Mononuclear cell (primary cell): ENCODE results near the gene RIMBP2. TPM values are rescaled to one million over a fixed set of nuclear protein-coding genes. Genes with fewer than 3 reads are reported as not detected.
"Not testable (repeated sequence)": the region's sequence is repeated elsewhere in the genome, so short reads cannot be mapped to it uniquely, and the experiment has no call there.

ENCODE experiments used
- H3K27me3 ChIP-seq: 2 replicates; pipeline ENCODE4 v1.6.0; 2011; ENCODE audit warnings: low read length, control low read depth; ENCODE audit not compliant: insufficient read depth
- H3K4me1 ChIP-seq: 2 replicates; pipeline ENCODE4 v1.5.1; 2011; ENCODE audit warnings: mild to moderate bottlenecking, low read length, control low read depth; ENCODE audit not compliant: insufficient read depth
- H3K4me3 ChIP-seq: 2 replicates; pipeline ENCODE4 v1.5.1; 2011; ENCODE audit warnings: mild to moderate bottlenecking, low read length, moderate library complexity
- H3K9me3 ChIP-seq: 2 replicates; pipeline ENCODE4 v1.5.1; 2011; ENCODE audit warnings: low read depth, mild to moderate bottlenecking, control low read depth, low read length
- total RNA-seq: library from RNA; depleted of rRNA; stranded (reverse); fragments of >200 nt; gene quantifications from one replicate; pipeline ENCODE4 v1.2.3, GENCODE V29; 2012

Gene RIMBP2, protein sequence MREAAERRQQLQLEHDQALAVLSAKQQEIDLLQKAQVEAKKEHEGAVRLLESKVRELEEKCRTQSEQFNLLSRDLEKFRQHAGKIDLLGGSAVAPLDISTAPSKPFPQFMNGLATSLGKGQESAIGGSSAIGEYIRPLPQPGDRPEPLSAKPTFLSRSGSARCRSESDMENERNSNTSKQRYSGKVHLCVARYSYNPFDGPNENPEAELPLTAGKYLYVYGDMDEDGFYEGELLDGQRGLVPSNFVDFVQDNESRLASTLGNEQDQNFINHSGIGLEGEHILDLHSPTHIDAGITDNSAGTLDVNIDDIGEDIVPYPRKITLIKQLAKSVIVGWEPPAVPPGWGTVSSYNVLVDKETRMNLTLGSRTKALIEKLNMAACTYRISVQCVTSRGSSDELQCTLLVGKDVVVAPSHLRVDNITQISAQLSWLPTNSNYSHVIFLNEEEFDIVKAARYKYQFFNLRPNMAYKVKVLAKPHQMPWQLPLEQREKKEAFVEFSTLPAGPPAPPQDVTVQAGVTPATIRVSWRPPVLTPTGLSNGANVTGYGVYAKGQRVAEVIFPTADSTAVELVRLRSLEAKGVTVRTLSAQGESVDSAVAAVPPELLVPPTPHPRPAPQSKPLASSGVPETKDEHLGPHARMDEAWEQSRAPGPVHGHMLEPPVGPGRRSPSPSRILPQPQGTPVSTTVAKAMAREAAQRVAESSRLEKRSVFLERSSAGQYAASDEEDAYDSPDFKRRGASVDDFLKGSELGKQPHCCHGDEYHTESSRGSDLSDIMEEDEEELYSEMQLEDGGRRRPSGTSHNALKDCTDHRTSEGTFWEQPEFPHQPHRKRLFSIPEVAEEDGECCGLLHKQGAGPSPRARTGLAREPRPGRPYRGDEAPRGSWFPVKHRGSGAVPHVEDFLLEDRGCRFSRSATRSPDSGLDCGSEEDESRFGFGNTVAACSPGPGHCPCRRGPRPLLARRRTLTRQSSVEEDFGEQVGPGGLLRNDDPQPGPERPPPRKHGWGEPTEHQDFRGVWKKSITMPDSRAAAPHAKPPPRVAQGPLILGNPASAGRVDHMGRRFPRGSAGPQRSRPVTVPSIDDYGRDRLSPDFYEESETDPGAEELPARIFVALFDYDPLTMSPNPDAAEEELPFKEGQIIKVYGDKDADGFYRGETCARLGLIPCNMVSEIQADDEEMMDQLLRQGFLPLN (N-terminal part only)
- total RNA-seq: not detected

DNA sequence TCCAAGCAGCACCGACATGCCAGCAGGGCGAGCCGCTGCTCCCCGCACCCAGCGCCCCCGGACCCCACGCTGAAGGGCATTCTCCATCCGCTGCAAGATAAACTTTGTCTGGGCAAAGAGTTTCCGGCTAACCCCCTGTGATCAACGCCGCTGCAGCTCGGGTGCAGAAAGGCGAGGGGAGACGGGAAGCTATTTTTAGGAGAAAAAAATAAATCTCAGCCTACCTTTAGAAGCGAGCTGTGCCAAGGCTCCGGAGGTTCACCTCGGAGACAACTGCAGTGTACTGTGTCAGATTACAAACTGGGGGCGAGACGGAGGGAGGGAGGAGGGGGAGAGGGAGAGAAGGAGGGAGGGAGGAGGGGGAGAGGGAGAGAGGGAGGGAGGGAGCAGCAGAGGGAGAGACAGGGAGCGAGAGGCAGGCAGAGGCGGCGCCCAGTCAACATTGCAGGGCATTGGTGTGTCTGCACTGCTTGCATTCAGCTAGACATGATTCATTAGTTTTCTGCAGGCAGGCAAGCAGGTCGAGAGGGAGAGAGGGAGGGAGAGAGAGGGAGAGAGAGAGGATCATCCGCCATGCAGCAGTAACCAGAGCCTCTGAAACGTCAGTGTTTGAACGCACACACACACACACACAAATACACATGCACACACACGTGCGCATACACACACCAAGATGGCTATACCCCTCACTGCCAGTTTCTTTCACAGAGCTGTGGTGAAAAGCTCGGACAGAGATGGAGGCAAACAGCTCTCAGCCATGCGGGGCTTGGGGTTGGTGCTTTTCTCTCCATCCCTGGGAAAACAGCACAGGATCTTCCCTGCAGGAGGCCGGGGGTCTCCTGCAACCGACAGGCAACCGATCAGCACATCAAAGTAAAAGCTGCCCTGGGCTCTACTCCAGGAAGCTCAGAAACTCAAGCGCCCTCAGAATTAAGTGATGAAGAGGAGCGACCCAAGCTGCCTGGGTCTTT, at the start of gene RIMBP2:
Gene RIMBP2 (minus strand): TSS at position 302 of the 971 bp plus-strand sequence. CDS start 237,286 bp downstream, outside the sequence.
- no peaks in the 10 kb centered on the region for H3K9me3 ChIP-seq
- peaks cover 32% of the 10 kb centered on the region for H3K27me3 ChIP-seq
- no peaks in the 10 kb centered on the region for H3K4me1 ChIP-seq
- H3K4me3 ChIP-seq: no peak within 1 kb of the TSS

DNA sequence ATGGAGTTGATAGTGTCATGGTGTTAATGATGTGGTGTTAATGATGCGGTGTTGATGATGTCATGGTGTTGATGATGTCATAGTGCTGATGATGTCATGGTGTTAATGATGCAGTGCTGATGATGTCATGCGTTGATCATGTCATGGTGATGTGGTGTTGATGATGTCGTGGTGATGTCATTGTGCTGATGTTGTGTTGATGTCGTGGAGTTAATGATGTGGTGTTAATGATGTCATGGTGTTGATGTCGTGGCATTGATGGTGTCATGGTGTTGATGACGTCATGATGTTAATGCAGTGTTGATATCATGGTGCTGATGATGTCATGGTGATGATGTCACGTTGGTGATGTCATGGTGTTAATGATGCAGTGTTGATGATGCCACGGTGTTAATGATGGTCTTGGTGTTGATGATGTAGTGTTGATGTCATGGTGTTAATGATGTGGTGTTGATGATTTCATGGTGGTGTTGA, 49.1 kb upstream of the RIMBP2 start:
- Histone ChIP-seq H3K9me3 (peaks cover 16% of the 10 kb centered on the region), H3K4me3 (no peak overlapping the region), H3K4me1 (peaks cover 14% of the 10 kb centered on the region), H3K27me3 (no peaks in the 10 kb centered on the region)

DNA sequence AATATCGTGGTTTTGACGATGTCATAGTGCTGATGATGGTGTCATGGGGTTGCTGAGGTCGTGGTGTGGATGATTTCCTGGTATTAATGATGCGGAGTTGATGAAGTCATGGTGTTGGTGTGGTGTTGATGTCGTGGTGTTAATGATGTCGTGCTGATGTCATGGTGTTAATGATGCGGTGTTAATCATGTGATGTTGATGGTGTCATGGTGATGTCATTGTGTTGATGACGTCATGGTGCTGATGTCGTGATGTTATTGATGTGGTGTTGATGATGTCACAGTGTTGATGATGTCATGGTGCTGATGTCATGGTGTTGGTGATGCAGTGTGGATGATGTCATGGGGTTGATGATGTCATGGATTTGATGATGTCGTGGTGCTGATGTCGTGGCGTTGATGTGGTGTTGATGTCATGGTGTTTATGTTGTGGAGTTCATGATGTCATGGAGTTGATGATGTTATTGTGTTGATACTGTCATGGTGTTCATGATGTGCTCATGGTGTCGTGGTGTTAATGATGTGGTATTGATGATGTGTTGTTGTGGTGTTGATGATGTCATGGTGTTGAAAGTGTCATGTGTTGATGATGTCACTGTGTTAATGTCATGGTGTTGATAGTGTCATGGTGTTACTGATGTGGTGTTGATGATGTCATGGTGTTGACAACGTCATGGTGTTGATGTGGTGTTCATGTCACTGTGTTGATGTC, 48.5 kb upstream of the RIMBP2 start:
- H3K27me3 ChIP-seq: no peaks in the 10 kb centered on the region
- H3K4me1 ChIP-seq: peaks cover 16% of the 10 kb centered on the region
- no peak overlapping the region for H3K4me3 ChIP-seq
- H3K9me3 ChIP-seq: peaks cover 16% of the 10 kb centered on the region

DNA sequence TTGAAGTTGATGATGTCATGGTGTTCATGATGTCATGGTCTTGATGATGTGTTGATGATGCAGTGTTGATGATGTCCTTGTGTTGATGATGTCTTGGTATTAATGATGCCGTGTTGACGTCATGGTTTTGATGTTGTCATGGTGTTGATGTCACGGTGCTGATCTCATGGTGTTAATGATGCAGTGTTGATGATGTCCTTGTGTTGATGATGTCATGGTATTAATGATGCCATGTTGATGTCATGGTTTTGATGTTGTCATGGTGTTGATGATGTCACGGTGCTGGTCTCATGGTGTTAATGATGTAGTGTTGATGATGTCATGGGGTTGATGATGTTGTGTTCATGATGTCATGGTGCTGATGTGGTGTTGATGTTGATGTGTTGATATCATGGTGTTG, 48.0 kb upstream of the RIMBP2 start:
- H3K9me3 ChIP-seq: peaks cover 16% of the 10 kb centered on the region
- peaks cover 16% of the 10 kb centered on the region for H3K4me1 ChIP-seq
- H3K4me3 ChIP-seq: no peak overlapping the region
- no peaks in the 10 kb centered on the region for H3K27me3 ChIP-seq

DNA sequence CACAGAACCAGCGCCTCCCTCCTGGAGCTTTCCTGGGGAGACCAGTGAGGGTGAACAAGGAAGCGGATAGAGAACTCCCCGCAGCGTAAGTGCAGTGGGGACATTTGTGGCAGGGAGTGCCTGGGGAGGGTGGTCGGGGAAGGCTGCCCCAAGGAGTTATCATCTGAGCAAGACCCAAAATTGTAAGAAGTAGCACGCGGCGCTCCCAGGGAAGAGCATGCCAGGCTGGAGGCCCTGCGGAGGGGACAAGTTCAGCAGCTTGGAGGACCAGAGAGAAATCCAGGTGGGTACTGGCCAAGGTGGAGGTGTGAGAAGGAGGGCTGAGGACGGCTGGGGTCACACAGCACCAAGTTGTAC, 46.2 kb upstream of the RIMBP2 start:
- Histone ChIP-seq H3K4me3 (no peak overlapping the region), H3K9me3 (peaks cover 16% of the 10 kb centered on the region), H3K4me1 (peaks cover 16% of the 10 kb centered on the region), H3K27me3 (no peaks in the 10 kb centered on the region)

DNA sequence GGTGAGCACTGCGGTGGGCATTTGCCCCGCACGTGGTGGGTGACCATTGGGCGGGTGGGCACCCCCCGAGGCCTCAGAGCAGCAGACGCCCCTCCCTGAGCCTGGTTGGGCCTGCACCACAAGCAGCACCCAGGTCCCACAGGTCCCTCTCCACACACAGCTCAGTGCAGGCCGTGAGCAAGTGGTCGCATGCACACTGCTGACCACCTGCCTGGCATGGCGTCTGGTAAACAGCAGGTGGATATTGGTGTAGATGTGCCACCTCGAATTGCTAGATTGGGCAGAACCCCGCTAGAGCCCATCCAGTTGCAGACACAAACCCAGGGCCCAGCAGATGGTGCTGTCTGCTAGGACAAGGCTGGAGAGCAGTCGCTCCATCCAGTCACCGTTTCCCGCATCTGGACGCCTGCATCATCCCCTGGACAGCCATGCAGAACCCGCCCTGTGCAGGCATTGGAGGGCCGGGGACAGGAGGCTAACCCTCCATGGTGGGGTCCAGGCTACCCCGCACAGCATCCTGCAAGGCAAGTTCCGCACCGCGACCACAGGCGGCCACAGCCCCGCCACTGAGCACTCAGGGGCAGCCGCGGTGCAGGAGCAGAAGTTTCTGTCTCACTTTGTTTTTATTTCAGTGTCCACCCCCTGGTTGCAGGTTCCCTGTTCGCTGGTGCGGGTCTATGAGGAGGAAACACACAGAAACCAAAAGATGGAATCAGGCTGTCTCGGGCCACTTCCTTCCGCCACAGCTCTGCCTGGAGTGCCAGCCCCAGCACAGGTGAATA, 45.6 kb upstream of the RIMBP2 start:
- H3K4me3 ChIP-seq: no peak overlapping the region
- no peaks in the 10 kb centered on the region for H3K27me3 ChIP-seq
- H3K9me3 ChIP-seq: peaks cover 16% of the 10 kb centered on the region
- H3K4me1 ChIP-seq: peaks cover 16% of the 10 kb centered on the region

DNA sequence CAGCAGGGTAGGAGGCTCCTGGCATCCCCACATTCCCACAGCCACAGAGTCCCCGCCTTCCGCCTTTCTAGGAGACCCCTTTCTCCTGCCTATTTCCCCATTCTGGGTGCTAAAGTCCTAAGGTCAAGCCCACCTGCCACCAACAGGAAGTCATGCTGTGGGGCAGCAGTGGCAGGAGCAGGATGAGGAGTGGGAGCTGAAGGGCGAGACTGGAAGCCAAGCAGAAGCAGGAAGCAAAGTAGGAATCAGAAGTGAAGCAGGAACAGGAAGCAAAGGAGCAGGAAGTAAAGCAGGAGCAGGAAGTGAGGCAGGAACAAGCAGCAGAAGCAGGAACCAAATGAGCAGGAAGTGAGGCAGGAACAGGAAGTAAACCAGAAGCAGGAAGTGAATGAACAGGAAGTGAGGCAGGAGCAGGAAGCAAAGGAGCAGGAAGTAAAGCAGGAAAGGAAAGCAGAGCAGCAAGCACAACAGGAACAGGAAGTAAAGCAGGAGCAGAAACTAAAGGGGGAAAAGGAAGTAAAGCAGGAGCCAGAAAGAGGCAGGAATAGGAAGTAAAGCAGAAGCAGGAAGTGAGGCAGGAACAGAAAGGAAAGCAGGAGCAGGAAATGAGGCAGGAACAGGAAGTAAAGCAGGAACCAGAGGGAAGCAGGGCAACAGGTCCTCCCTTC, 38.3 kb upstream of the RIMBP2 start:
- no peaks in the 10 kb centered on the region for H3K9me3 ChIP-seq
- H3K4me3 ChIP-seq: no peak overlapping the region
- H3K27me3 ChIP-seq: no peaks in the 10 kb centered on the region
- H3K4me1 ChIP-seq: no peaks in the 10 kb centered on the region

DNA sequence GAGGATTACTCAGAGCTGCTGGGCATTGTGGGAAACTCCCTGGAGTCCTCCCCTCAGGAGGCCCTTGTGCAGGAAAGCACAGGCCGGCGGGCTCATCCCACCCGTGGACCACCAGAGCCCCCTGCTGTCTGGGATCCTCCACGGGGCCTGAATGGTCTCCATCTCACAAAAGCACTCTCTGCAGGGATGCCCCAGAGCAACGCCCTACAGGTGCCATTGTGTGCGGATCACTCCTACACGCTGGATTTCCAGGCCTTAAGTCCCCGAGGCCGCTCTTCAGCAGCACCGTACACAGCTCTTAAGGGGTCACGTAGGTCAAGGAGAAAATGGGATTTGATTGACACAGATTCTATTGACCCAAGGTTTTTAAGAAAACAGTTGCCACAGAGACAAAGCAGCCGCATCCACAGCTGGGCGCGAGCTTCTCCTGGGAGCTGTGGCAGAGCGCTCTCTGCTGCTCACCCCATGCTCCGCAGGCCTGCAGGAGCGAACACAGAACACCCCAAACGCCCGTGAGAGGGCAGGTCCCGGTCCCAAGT, 36.7 kb upstream of the RIMBP2 start:
- Histone ChIP-seq H3K4me3 (no peak overlapping the region), H3K27me3 (no peaks in the 10 kb centered on the region)

DNA sequence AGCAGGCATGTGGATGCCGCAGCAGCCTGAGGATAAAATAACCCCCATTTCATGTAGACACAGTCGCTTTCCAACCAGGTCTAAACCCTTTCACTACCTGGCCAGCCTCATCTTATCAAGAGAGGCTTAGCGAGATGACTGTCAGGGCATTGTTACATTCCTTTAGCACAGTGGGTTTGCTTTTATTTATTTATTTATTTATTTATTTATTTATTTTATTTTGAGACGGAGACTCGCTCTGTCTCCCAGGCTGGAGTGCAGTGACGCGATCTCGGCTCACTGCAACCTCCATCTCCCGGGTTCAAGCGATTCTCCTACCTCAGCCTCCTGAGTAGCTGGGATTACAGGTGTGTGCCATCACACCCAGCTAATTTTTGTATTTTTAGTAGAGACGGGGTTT, 35.9 kb upstream of the RIMBP2 start:
- not testable (repeated sequence) for H3K9me3 ChIP-seq, H3K4me1 ChIP-seq, H3K4me3 ChIP-seq, H3K27me3 ChIP-seq

More for the DNA sequence above, 36.7 kb upstream of the RIMBP2 start:
- Histone ChIP-seq H3K4me1 (no peaks in the 10 kb centered on the region), H3K9me3 (no peaks in the 10 kb centered on the region)

DNA sequence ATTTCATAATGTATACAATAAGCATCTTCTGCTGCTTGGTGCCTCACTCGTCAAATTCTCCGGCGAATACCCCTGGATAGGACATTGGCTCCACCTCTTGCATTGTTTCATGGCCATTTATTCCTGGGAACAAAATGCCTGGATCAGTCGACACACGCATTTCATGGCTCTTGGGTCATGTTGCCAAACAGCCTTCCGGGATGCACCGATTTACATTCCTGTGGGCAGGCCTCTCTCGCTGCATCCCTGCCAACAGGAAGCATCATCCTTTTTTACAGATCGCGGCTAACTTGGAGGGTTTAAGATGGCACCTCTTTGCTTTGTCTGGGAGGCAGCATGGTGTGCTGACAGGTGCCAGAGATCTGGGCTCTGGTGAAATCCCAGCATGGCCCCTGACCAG, 32.7 kb upstream of the RIMBP2 start:
- H3K4me1 ChIP-seq: no peaks in the 10 kb centered on the region
- H3K4me3 ChIP-seq: no peak overlapping the region
- H3K9me3 ChIP-seq: no peaks in the 10 kb centered on the region
- no peaks in the 10 kb centered on the region for H3K27me3 ChIP-seq

DNA sequence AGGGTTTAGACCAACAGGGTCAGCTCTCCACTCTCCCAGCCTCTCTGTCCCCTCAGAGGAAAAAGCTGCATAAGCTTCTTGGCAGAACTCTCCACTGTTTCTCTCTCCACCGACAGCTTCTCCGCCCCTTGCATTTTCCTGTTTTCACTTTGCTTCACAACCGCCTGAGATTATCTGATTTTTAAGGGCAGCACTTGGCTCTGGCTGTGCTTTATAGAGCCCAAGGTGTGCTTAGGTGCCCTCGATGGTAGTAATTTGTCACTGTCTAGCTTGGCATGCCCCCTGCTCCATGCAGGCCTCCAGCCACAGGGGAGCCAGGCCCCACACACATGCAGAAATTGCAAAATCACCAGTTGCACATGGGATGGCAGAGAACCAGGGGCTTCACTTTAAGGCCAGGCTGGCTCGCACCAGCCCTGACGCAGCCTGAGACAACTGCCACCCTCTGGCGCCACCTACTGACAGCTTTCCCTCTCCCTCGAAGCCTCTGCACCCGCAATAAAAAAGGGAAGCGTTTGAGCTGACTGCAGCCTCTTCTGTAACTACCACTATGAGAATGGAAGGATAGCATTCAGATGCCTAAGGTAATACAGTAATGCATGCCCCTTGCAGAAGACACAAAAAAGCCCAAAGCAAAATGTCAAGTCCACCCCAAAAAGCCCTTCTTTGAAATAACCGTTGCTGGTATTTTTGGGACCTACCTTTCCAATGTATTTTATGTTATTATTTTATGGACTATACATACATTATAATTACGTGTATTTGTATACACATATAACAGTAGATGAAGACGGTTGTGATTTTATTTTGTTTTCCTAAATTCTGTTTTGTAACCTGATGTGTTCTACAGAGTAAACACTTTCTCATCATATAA, 32.0 kb upstream of the RIMBP2 start:
- no peaks in the 10 kb centered on the region for H3K9me3 ChIP-seq
- no peaks in the 10 kb centered on the region for H3K4me1 ChIP-seq
- H3K27me3 ChIP-seq: no peaks in the 10 kb centered on the region
- H3K4me3 ChIP-seq: no peak overlapping the region

DNA sequence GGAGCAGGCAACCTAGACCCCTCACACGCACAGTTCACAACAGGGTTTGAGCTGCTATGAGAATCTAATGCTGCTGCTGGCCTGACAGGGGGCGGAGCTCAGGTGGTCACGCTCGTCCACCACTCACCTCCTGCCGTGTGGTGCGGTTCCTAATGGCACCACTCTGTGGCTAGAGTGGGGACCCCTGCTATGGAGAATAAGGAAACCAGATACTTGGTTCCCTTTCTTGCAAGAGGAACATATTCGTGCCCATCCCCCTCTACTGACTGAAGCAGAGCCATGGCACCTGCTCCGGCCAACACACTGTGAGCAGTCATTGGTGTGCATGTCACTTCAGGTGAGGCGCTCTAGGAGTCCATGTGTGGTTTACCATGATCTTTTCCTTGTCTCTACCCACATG, 30.4 kb upstream of the RIMBP2 start:
- Histone ChIP-seq H3K4me1 (no peaks in the 10 kb centered on the region), H3K4me3 (no peak overlapping the region), H3K27me3 (no peaks in the 10 kb centered on the region), H3K9me3 (no peaks in the 10 kb centered on the region)
